ENCODE results near the gene SGK1.

Gene SGK1

DNA sequence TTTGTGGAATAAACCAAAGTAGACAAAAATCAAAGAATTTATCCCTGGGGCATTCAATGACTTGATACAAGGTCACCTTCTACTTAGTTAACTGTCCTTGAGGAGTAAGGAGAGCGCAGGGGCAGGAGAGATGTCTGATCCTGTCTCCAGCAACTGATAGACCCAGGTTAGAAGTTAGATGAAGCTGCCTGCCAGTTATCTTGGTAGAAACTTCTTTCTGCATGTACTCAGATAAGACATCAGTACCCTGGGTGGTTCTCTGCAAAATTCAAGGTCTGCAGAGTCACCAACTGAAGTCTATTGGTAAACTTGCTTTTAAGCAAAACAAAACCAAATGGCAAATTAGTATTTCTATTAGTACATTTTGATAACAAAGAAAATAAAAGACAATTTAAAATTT is 2.7 kb downstream of the SGK1 start:
- TF ChIP-seq, protein P1, sequence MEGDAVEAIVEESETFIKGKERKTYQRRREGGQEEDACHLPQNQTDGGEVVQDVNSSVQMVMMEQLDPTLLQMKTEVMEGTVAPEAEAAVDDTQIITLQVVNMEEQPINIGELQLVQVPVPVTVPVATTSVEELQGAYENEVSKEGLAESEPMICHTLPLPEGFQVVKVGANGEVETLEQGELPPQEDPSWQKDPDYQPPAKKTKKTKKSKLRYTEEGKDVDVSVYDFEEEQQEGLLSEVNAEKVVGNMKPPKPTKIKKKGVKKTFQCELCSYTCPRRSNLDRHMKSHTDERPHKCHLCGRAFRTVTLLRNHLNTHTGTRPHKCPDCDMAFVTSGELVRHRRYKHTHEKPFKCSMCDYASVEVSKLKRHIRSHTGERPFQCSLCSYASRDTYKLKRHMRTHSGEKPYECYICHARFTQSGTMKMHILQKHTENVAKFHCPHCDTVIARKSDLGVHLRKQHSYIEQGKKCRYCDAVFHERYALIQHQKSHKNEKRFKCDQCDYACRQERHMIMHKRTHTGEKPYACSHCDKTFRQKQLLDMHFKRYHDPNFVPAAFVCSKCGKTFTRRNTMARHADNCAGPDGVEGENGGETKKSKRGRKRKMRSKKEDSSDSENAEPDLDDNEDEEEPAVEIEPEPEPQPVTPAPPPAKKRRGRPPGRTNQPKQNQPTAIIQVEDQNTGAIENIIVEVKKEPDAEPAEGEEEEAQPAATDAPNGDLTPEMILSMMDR (IDR thresholded peaks at IDR 0.05; ENCODE audit: low read depth, low read length) = no peak
- H3K4me3 ChIP-seq (replicated peaks in 1 of 2; ENCODE audit: low read depth in 2 of 2, low read length in 2 of 2) = no peak overlapping the region
- no peak for DNase-seq (ENCODE audit: low read depth in 2 of 2)

DNA sequence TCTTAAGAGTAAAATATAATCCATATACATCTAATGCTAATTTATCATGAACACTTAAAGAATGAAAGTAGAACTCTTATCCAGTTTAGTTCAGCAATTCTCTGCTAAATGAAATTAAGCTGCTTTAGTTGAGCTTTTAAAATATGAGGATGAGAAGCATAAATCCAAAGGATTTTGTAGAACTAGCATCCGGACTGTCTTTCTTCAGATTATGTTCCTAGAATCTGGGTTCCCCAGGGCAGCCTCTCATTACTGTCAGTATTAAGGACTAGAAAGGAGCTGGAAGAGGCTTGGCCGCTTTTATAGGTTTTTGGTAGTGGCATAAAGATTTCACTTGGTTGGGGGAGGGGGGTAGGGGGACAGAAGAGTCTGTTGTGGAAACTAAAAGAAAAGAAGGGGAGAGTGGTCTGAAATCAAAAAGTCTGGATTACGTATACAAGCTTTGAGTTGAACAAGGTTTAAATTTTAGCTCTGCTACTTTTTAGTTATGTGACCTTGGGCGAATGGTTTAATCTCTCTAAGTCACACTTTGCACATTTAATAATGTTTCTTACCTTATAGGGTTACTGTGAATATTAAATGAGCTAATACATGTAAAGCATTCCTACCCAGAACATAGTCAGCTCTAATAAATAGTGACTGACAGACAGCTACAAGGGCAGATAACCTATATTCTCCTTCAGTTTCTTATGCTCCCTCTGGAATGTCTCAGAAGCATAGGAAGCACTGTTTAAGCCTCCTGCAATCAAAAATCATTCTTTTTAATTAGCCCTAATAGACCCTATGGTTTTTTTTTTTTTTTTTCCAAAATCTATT is 3.7 kb downstream of the SGK1 start:
- TF ChIP-seq, protein P1 (IDR thresholded peaks at IDR 0.05; ENCODE audit: low read depth, low read length) = no peak
- H3K4me3 ChIP-seq (replicated peaks in 1 of 2; ENCODE audit: low read depth in 2 of 2, low read length in 2 of 2) = no peak overlapping the region
- DNase-seq (ENCODE audit: low read depth in 2 of 2) = no peak

DNA sequence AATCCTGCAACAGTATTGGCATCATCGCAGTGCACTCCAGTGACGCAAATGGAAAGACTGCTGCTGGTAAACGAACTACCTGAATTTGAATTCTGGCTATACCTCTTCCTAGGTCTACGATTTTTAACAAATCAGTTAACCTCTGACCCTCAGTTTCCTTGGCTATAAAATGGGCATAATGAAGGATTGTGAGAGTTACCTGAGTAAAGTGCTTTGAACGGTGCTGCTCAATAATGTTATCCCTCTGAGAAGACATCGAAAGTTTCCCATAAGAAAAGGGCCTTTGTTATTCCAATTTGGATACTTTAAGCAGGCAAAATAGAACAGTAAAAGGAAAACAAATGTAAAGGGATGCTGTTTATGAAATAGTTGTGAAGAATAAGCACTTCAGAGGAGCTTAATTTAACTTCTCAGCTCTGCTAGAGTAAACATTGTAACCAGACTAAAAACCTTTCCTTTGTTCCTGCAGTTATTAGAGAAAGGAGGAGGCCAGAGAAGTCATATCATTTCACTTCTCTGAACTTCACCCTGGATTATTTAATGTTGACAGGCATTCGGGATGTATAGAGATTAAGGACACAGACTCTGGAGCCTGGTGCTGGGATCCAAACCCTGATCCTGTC is 5.8 kb downstream of the SGK1 start:
- H3K4me3 ChIP-seq (replicated peaks in 1 of 2; ENCODE audit: low read depth in 2 of 2, low read length in 2 of 2) = no peak overlapping the region
- TF ChIP-seq, protein P1 (IDR thresholded peaks at IDR 0.05; ENCODE audit: low read depth, low read length) = no peak
- no peak for DNase-seq (ENCODE audit: low read depth in 2 of 2)

DNA sequence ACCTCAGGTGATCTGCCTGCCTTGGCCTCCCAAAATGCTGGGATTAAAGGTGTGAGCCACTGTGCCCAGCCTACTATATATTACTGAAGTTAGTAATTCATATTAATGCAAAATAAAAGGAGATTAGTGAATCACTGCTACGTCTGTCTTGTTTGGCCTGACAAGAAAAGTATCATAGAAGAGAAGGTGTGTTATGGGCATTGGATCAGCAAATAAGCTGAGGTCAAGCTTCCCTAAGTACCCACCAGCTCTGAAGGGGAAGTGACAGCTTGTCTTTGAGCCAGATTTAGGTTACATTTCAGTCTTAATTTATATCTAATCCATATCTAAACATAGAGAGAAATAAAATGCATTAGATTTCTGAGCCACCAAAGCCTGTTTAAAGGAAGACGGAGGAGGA is 7.1 kb downstream of the SGK1 start:
- DNase-seq (ENCODE audit: low read depth in 2 of 2) = no peak
- TF ChIP-seq, protein P1 (IDR thresholded peaks at IDR 0.05; ENCODE audit: low read depth, low read length) = no peak
- no peak overlapping the region for H3K4me3 ChIP-seq (replicated peaks in 1 of 2; ENCODE audit: low read depth in 2 of 2, low read length in 2 of 2)

DNA sequence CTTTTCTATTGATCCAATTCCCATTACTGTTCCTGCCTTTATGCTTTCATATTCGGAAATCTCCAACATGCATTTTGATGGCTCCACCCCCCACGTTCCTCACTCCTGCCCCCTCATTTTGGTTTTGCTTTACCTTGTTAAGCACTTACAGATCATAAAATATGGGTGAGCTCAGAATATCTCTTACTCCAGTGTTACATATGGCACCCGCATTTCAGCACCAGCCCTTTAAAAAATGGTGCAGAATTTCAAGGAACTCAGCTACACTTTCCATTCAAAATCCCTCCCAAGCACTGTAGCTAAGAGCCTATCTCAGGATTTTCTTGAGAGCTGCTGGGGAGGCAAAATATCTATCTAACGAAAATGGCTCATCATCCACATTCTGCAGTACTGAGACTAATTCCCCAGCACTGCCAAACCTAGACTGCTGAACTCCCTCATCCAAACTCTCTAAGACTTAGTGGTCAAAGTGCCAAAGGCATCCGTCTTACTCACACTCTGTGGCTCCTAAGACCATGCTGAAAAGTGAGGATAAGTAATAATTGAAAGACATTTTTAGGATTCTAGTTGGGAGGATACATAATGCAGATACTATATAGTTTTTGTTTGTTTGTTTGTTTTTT is 7.8 kb downstream of the SGK1 start:
- DNase-seq (ENCODE audit: low read depth in 2 of 2) = peak; percentile 22 to 37
- H3K4me3 ChIP-seq (replicated peaks in 1 of 2; ENCODE audit: low read depth in 2 of 2, low read length in 2 of 2) = no peak overlapping the region
- TF ChIP-seq, protein P1 (IDR thresholded peaks at IDR 0.05; ENCODE audit: low read depth, low read length) = no peak

DNA sequence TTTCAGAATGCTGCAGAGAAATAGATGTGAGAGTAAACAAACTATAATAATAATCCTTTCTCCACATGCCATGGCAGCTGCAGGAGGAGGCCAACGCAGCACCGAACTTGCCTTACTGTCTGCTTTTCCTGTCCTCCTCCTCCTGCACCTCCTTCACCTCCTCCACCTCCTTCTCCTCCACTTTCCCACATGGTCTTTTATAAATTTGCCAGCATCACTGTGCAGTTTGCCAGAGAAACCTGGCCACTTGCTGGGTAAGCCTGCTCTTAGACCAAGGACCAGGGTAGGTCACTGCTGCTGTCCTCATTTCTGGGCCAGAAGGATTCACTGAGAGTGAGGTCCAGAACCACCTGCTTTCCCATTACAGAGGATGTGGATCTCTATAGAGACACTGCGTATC is 8.7 kb downstream of the SGK1 start:
- H3K4me3 ChIP-seq (replicated peaks in 1 of 2; ENCODE audit: low read depth in 2 of 2, low read length in 2 of 2) = no peak overlapping the region
- DNase-seq (ENCODE audit: low read depth in 2 of 2) = no peak
- TF ChIP-seq, protein P1 (IDR thresholded peaks at IDR 0.05; ENCODE audit: low read depth, low read length) = no peak

All from cardiac fibroblast (primary cell).